Liver (tissue), 9 donors: ENCODE measurements around the gene AOPEP. TPM values are rescaled to one million over a fixed set of nuclear protein-coding genes. Genes with fewer than 3 reads are reported as not detected.

Experiments
- DNase-seq: peaks from one replicate; pipeline ENCODE4 v3.0.0-alpha.2; 2017; ENCODE audit warnings: low spot score
- H3K27ac ChIP-seq, 2 donors: one replicate each; pipeline ENCODE4 v1.7.0; 2013; ENCODE audit warnings: inconsistent platforms in 2 of 2, low read length in 2 of 2, control low read depth in 1 of 2, low read depth in 1 of 2, mild to moderate bottlenecking in 1 of 2
- H3K27me3 ChIP-seq, 4 donors: one replicate each; pipeline versions ENCODE4 v1.6.1 to v1.7.0; 2013; ENCODE audit warnings: low read length in 3 of 4, inconsistent platforms in 1 of 4, mild to moderate bottlenecking in 1 of 4, moderate library complexity in 1 of 4; ENCODE audit not compliant: control insufficient read depth in 4 of 4, insufficient read depth in 4 of 4
- H3K36me3 ChIP-seq, 4 donors: one replicate each; pipeline versions ENCODE4 v1.6.1 to v1.7.0; 2013; ENCODE audit warnings: low read length in 3 of 4, mild to moderate bottlenecking in 3 of 4, low read depth in 1 of 4, moderate library complexity in 1 of 4; ENCODE audit not compliant: control insufficient read depth in 4 of 4, insufficient read depth in 3 of 4
- H3K4me1 ChIP-seq, 4 donors: one replicate each; pipeline versions ENCODE4 v1.6.1 to v1.7.0; 2013; ENCODE audit warnings: low read length in 3 of 4, mild to moderate bottlenecking in 3 of 4, moderate library complexity in 1 of 4; ENCODE audit not compliant: control insufficient read depth in 4 of 4, insufficient read depth in 4 of 4
- H3K4me3 ChIP-seq, 3 donors: one replicate each; pipeline versions ENCODE4 v1.6.1 to v1.7.0; 2013; ENCODE audit warnings: low read length in 3 of 3, control low read depth in 1 of 3, low read depth in 1 of 3, mild to moderate bottlenecking in 1 of 3
- H3K9ac ChIP-seq, 2 donors: one replicate each; pipeline ENCODE4 v1.7.0; 2013; ENCODE audit warnings: low read length in 2 of 2, mild to moderate bottlenecking in 2 of 2, moderate library complexity in 2 of 2, control low read depth in 1 of 2, low read depth in 1 of 2
- H3K9me3 ChIP-seq, 4 donors: one replicate each; pipeline versions ENCODE4 v1.6.1 to v1.7.0; 2013; ENCODE audit warnings: low read length in 3 of 4; ENCODE audit not compliant: control insufficient read depth in 4 of 4
- ATF3 ChIP-seq: IDR thresholded peaks from 2 replicates; pipeline ENCODE4 v1.6.1; 2016; ENCODE audit warnings: antibody characterized with exemption
- CTCF ChIP-seq: fragments of 150-350 bp; IDR thresholded peaks from 2 replicates; pipeline ENCODE4 v1.5.1; 2017; ENCODE audit warnings: improper control_type of control experiment, low read depth, low read length; ENCODE audit not compliant: missing input control
- FOXA1 ChIP-seq: IDR thresholded peaks from 2 replicates; pipeline ENCODE4 v1.6.1; 2016; ENCODE audit warnings: antibody characterized with exemption
- FOXA2 ChIP-seq: IDR thresholded peaks from 2 replicates; pipeline ENCODE4 v1.6.1; 2016; ENCODE audit warnings: antibody characterized with exemption
- GABPA ChIP-seq, 2 donors: IDR thresholded peaks in 1 of 2; conservative IDR thresholded peaks in 1 of 2; 2 replicates each; pipeline ENCODE4 v1.6.1; 2016; ENCODE audit warnings: antibody characterized with exemption in 2 of 2, mild to moderate bottlenecking in 1 of 2, moderate library complexity in 1 of 2
- HNF4G ChIP-seq: IDR thresholded peaks from 2 replicates; pipeline ENCODE4 v1.6.1; 2016; ENCODE audit warnings: antibody characterized with exemption
- MAX ChIP-seq: IDR thresholded peaks from 2 replicates; pipeline ENCODE4 v1.6.1; 2016; ENCODE audit warnings: antibody characterized with exemption
- NR2F2 ChIP-seq: IDR thresholded peaks from 2 replicates; pipeline ENCODE4 v1.6.1; 2016; ENCODE audit warnings: antibody characterized with exemption
- RAD21 ChIP-seq, 2 donors: IDR thresholded peaks; 2 replicates each; pipeline ENCODE4 v1.6.1; 2016; ENCODE audit warnings: antibody characterized with exemption in 2 of 2, mild to moderate bottlenecking in 2 of 2
- REST ChIP-seq: IDR thresholded peaks from 2 replicates; pipeline ENCODE4 v1.6.1; 2016; ENCODE audit warnings: antibody characterized with exemption, mild to moderate bottlenecking
- YY1 ChIP-seq: IDR thresholded peaks from 2 replicates; pipeline ENCODE4 v1.6.1; 2016; ENCODE audit warnings: antibody characterized with exemption, mild to moderate bottlenecking
- ZBTB33 ChIP-seq: IDR thresholded peaks from 2 replicates; pipeline ENCODE4 v1.6.1; 2016; ENCODE audit warnings: antibody characterized with exemption
- WGBS: extraction: QIAGEN DNeasy Blood & Tissue Kit; methylation state at CpG from one replicate; pipeline ENCODE4 v1.1.7; 2013; 5-methylcytosine and 5-hydroxymethylcytosine counted together
- polyA plus RNA-seq, 2 donors: library from polyadenylated mRNA; stranded (reverse) in 1 of 2; unstranded in 1 of 2; fragments of 200-250 nt in 1 of 2; fragments of >200 nt in 1 of 2; fragmentation: Nextera tagmentation in 1 of 2; extraction: Ambion mirVana in 1 of 2; gene quantifications; one replicate each; pipeline versions ENCODE4 v1.2.1 to v1.2.3, GENCODE V29; 2013 to 2015
- total RNA-seq, 2 donors: library from RNA; depleted of rRNA; stranded (reverse); fragments of >200 nt; gene quantifications; one replicate each; pipeline ENCODE4 v1.2.3, GENCODE V29; 2014
- donor health status: healthy.
- donor health status: healthy.
- donor health status: healthy.
- donor health status: healthy.
- donor health status: healthy.

Gene AOPEP
- total and polyA plus RNA-seq, 4 donors = 22.2 to 77.1 (median 34.8) TPM

- TF ChIP-seq REST = no peak
- no peak for TF ChIP-seq FOXA2
Observed at GRCh38 chr9:94881940-94882339, 155.4 kb downstream of the AOPEP start (continued).

- no peak overlapping the region for H3K9ac ChIP-seq
- TF ChIP-seq GABPA (IDR thresholded peaks at IDR 0.05 in 1 of 2, conservative IDR thresholded peaks at IDR 0.05 in 1 of 2) = no peak
- no peak for TF ChIP-seq REST
- TF ChIP-seq FOXA1 = no peak
- no peak for TF ChIP-seq ATF3
- TF ChIP-seq FOXA2 = no peak
- no peak for TF ChIP-seq CTCF
- TF ChIP-seq NR2F2 = no peak
- TF ChIP-seq ZBTB33 = no peak
- TF ChIP-seq RAD21 (IDR thresholded peaks at IDR 0.05) = no peak
- TF ChIP-seq HNF4G = no peak
- no peak for TF ChIP-seq YY1
- TF ChIP-seq MAX = no peak
- H3K4me1 ChIP-seq = peaks cover 0 to 5% (median 2%) of the 10 kb centered on the region in 4 donors
- 68% methylated on average over 4 of the region's 4 CpGs for WGBS
- no peak overlapping the region for H3K4me3 ChIP-seq
- no peaks in the 10 kb centered on the region for H3K36me3 ChIP-seq
- H3K27me3 ChIP-seq = no peaks in the 10 kb centered on the region
- H3K27ac ChIP-seq = no peak overlapping the region
- DNase-seq = no peak
- H3K9me3 ChIP-seq = no peaks in the 10 kb centered on the region
Observed at GRCh38 chr9:94882966-94883641, 156.6 kb downstream of the AOPEP start.
